K562 (cell line): ENCODE results near the gene MKNK2. TPM values are rescaled to one million over a fixed set of nuclear protein-coding genes. Genes with fewer than 3 reads are reported as not detected.

ENCODE experiments used
- ATAC-seq: fragments of 200-7000 bp; cut with Tn5 transposase; 3 replicates; pipeline ENCODE4 v1.9.1; 2020; ENCODE audit warnings: moderate library complexity
- BruUV-seq: library from RNA; stranded (reverse); fragments of 400-500 nt; replicated peaks from 2 replicates; lab custom pipeline; 2021; lab: Mats Ljungman, UMichigan
- CTCF ChIA-PET: fragments of 300-600 bp; formaldehyde crosslinking; extraction: SDS; loops from one replicate; lab custom pipeline; 2021; ENCODE audit warnings: low intra/inter-chr PET ratio; lab: Yijun Ruan, JAX
- POLR2A ChIA-PET: fragments of 300-600, 350-650 bp; sonication (Branson Sonifier 250); formaldehyde crosslinking; extraction: SDS; loops from one replicate; lab custom pipeline; 2021; ENCODE audit warnings: antibody characterized with exemption, inconsistent platforms; lab: Yijun Ruan, JAX
- DNase-seq, 4 experiments: peaks; one replicate each; pipeline versions ENCODE4 v3.0.0 to v3.0.0-alpha.2; 2011 to 2018; ENCODE audit warnings: low spot score in 3 of 4, mixed read lengths in 3 of 4; ENCODE audit errors: extremely low read depth in 1 of 4
- FAIRE-seq: peaks from 2 replicates; lab custom pipeline; 2011; peaks lifted over from hg19 to GRCh38; lab: Jason Lieb, UNC
- H2AFZ ChIP-seq: 2 replicates; pipeline ENCODE4 v1.6.0; 2011; ENCODE audit warnings: low read depth, low read length, control low read depth, inconsistent platforms
- H3K27ac ChIP-seq: fragments of 200-600 bp; 3 replicates; pipeline ENCODE4 v1.8.0; 2011; ENCODE audit warnings: low read depth, mild to moderate bottlenecking, control low read depth, inconsistent platforms, low read length, moderate library complexity, mixed read lengths; ENCODE audit errors: extremely low read depth
- H3K27me3 ChIP-seq, 2 experiments: fragments of 300-600 bp in 1 of 2; 2 replicates in 1 of 2; 3 replicates in 1 of 2; pipeline versions ENCODE4 v1.6.0 to v1.8.0; 2011; ENCODE audit warnings: inconsistent platforms in 2 of 2, low read length in 2 of 2, mild to moderate bottlenecking in 1 of 2, mixed read lengths in 1 of 2, moderate library complexity in 1 of 2; ENCODE audit not compliant: control insufficient read depth in 2 of 2, insufficient read depth in 2 of 2
- H3K36me3 ChIP-seq: fragments of 300-600 bp; 3 replicates; pipeline ENCODE4 v1.8.0; 2011; ENCODE audit warnings: mild to moderate bottlenecking, low read length, inconsistent platforms; ENCODE audit not compliant: control insufficient read depth, insufficient read depth
- H3K4me1 ChIP-seq, 2 experiments: fragments of 200-600 bp in 1 of 2; replicated peaks in 1 of 2; 2 replicates in 1 of 2; 3 replicates in 1 of 2; pipeline versions ENCODE4 v1.5.1 to v1.8.0; 2011; ENCODE audit warnings: inconsistent platforms in 2 of 2, low read length in 2 of 2, mild to moderate bottlenecking in 1 of 2, mixed read lengths in 1 of 2, moderate library complexity in 1 of 2; ENCODE audit not compliant: control insufficient read depth in 2 of 2, insufficient read depth in 2 of 2
- H3K4me2 ChIP-seq: 2 replicates; pipeline ENCODE4 v1.6.1; 2011; ENCODE audit warnings: low read length, control low read depth, inconsistent platforms, mixed read lengths; ENCODE audit not compliant: insufficient read depth
- H3K4me3 ChIP-seq: fragments of 200-600 bp; sonication (generic), shearing (Covaris generic); 2 replicates; pipeline ENCODE4 v1.5.1; 2016; ENCODE audit warnings: control low read depth, inconsistent platforms
- H3K79me2 ChIP-seq: fragments of 200-600 bp; 3 replicates; pipeline ENCODE4 v1.8.0; 2011; ENCODE audit warnings: low read length, inconsistent platforms; ENCODE audit not compliant: control insufficient read depth, insufficient read depth
- H3K9ac ChIP-seq, 2 experiments: 2 replicates each; pipeline versions ENCODE4 v1.6.0 to v1.6.1; 2011; ENCODE audit warnings: low read depth in 2 of 2, low read length in 2 of 2, control low read depth in 1 of 2, inconsistent platforms in 1 of 2, mild to moderate bottlenecking in 1 of 2, mixed read lengths in 1 of 2; ENCODE audit not compliant: insufficient read depth in 1 of 2
- H3K9me1 ChIP-seq: one replicate; pipeline ENCODE4 v1.6.0; 2011; ENCODE audit warnings: inconsistent platforms, mild to moderate bottlenecking, low read length, moderate library complexity; ENCODE audit not compliant: control insufficient read depth, insufficient read depth
- H3K9me3 ChIP-seq: replicated peaks from 2 replicates; pipeline ENCODE4 v1.5.1; 2011; ENCODE audit warnings: low read depth, low read length, inconsistent platforms; ENCODE audit not compliant: control insufficient read depth, insufficient read depth
- H4K20me1 ChIP-seq: replicated peaks from 2 replicates; pipeline ENCODE4 v1.6.1; 2011; ENCODE audit warnings: low read length, inconsistent platforms, mixed read lengths; ENCODE audit not compliant: control insufficient read depth, insufficient read depth
- GATAD2A ChIP-seq: fragments of 450-650 bp; IDR thresholded peaks from 2 replicates; pipeline ENCODE4 v1.6.1; 2017
- KDM2B ChIP-seq: fragments of 250-450 bp; sonication (Bioruptor Pico); IDR thresholded peaks from 2 replicates; pipeline ENCODE4 v1.8.0; 2021; ENCODE audit warnings: mild to moderate bottlenecking, moderate library complexity
- ZNF121 ChIP-seq: sonication (generic); formaldehyde crosslinking; conservative IDR thresholded peaks from 2 replicates; pipeline ENCODE4 v1.8.0; 2022; ENCODE audit warnings: missing genetic modification reagents
- WGBS: fragments of 100-300 bp; shearing (Covaris generic); methylation state at CpG from one replicate; pipeline ENCODE4 v1.1.6; 2016; ENCODE audit warnings: low coverage, mixed read lengths; ENCODE audit not compliant: insufficient coverage; ENCODE audit errors: missing lambda C conversion rate; 5-methylcytosine and 5-hydroxymethylcytosine counted together
- in situ Hi-C: fragments of 300-500 bp; cut with MboI; formaldehyde crosslinking; loops from 4 replicates; pipeline ENCODE4 v1.15.0; 2018; ENCODE audit warnings: inconsistent platforms, mixed read lengths
- intact Hi-C: fragments of 100-400 bp; cut with micrococcal nuclease; formaldehyde crosslinking; loops from 2 replicates; pipeline ENCODE4 v1.14.2; 2022
- polyA plus RNA-seq, 8 experiments: library from polyadenylated mRNA; depleted of rRNA in 4 of 8; stranded (reverse) in 5 of 8; unstranded in 3 of 8; fragments of >200 nt; fragmentation: Nextera tagmentation in 2 of 8; fragmentation: Illumina TruSeq in 1 of 8; extraction: Ambion mirVana in 2 of 8; extraction: Trizol in 1 of 8; gene quantifications; 2 replicates each; pipeline versions ENCODE4 v1.2.1 to v1.2.3, GENCODE V29; 2011 to 2014; ENCODE audit warnings: inconsistent platforms in 1 of 8, missing spikeins in 1 of 8
- total RNA-seq, 7 experiments: library from RNA; depleted of rRNA in 6 of 7; stranded (reverse); fragments of >200 nt in 6 of 7; fragmentation: Illumina TruSeq in 2 of 7; extraction: Trizol in 2 of 7; gene quantifications; 2 replicates each; pipeline versions ENCODE4 v1.2.1 to v1.2.3, GENCODE V29; 2011 to 2021; ENCODE audit warnings: low replicate concordance in 1 of 7
- TF ChIP-seq, protein P1 (sequence below), 2 experiments: fragments of 200-800 bp in 1 of 2; sonication (Bioruptor generic) in 1 of 2; sonication (generic) in 1 of 2; formaldehyde crosslinking in 1 of 2; IDR thresholded peaks in 1 of 2; conservative IDR thresholded peaks in 1 of 2; 2 replicates each; pipeline versions ENCODE4 v1.5.0 to v1.6.1; 2016 to 2020; ENCODE audit warnings: missing compliant biosample characterization in 1 of 2, missing genetic modification characterization in 1 of 2, missing genetic modification reagents in 1 of 2
- TF ChIP-seq, protein P2 (sequence below): fragments of 450-650 bp; IDR thresholded peaks from 2 replicates; pipeline ENCODE4 v1.6.1; 2016; ENCODE audit warnings: borderline replicate concordance
- TF ChIP-seq, protein P3 (sequence below), 2 experiments: IDR thresholded peaks; 2 replicates each; pipeline ENCODE4 v1.6.1; 2011; ENCODE audit warnings: borderline replicate concordance in 1 of 2, control low read depth in 1 of 2, low read depth in 1 of 2, low read length in 1 of 2, mild to moderate bottlenecking in 1 of 2, mixed read lengths in 1 of 2, moderate library complexity in 1 of 2; ENCODE audit not compliant: insufficient read depth in 1 of 2, insufficient read length in 1 of 2, poor library complexity in 1 of 2, severe bottlenecking in 1 of 2; ENCODE audit errors: extremely low read depth in 1 of 2

MKNK2 gene
- total and polyA plus RNA-seq, 9 of the 15 experiments (the other 6 are each of a cell fraction or from before 2014, with no cell fraction given), result 5.1 to 191 (median 51.9) TPM

DNA sequence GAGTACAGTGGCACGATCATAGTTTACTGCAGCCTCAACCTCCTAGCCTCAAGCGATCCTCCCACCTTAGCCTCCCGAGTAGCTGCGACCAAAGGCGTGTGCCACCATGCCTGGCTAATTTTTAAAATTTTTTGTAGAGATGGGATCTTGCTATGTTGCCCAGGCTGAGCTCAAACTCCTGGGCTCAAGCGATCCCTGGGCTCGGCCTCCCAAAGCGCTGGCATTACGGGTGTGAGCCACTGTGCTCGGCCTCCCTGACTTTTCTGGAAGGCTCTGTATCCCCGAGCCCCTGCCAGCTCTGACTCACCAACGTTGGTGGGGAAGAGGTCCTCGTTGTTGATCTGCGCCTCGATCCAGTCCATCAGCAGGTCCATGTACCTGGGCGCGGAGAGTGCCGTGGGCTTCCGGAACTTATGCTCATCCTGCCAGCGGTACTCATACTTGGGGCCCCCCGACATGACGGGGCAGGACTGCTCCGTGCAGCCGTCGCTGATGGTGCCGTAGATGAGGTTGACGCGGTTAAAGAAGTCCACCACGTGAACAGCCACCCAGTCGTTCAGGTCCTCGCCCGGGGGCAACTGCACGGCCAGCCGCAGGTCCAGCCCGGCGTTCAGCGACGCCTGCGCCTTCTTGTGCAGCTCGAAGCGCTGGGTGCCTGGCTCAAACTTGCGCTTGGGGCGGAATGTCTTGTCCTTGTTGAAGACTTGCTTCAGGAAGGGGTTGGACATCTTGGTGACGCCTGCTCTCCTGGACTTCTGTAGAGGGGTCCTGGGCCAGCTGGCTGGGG, 27.0 kb upstream of the MKNK2 start:
- ATAC-seq (no peak), DNase-seq (no peak), FAIRE-seq (no peak)
- Histone ChIP-seq H3K9ac (no peak overlapping the region), H3K9me1 (no peaks in the 10 kb centered on the region), H3K79me2 (no peaks in the 10 kb centered on the region; the same call in 2 of the 3 replicates), H3K36me3 (peaks cover 45% of the 10 kb centered on the region; the same call in 2 of the 3 replicates), H3K4me2 (no peak overlapping the region), H3K9me3 (no peaks in the 10 kb centered on the region; the same call in 1 of the 2 replicates), H3K27me3 (no peaks in the 10 kb centered on the region), H3K4me1 (peaks cover 0 to 25% of the 10 kb centered on the region in 2 experiments; a peak in 2 of 5 replicates), H2AFZ (no peak overlapping the region), H3K4me3 (no peak overlapping the region), H3K27ac (no peak overlapping the region), H4K20me1 (no peaks in the 10 kb centered on the region)
- no TSS peak for BruUV-seq
- intact Hi-C loops (no loop called here), in situ Hi-C loops (no loop called here)
- no peak for TF ChIP-seq KDM2B
- peak; percentile 80 for TF ChIP-seq ZNF121 (CRISPR knock-in tag)
- WGBS, result 92% methylated on average over 31 of the region's 44 CpGs
- ChIA-PET CTCF (no interaction called here), POLR2A (interaction anchor here (0.6 to 0.7 kb wide), 2 partner anchors 17 to 186 kb away, joined by 3 read pairs; no protein-coding TSS in a partner anchor)

DNA sequence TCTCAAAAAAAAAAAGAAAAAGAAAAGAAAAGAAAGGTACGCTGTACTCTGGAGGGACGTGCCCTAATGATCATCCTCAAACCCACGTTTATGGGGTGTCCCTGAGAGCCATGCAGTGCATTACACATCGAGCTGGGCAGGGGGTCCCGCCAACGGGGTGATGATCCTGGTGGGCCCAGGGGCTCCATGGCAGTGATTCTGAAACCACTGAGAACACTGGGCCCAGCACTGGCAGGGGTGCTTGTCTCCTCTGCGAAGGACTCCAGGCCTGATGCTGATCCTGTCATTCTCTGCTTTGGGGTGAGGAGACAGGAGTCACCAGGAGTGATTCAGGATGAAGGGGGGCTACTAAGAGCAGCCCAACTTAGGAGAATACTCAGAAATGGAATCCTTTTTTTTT, 26.4 kb upstream of the MKNK2 start:
- Histone ChIP-seq H3K9me3 (no peaks in the 10 kb centered on the region; the same call in 1 of the 2 replicates), H3K9ac (no peak overlapping the region), H3K27me3 (no peaks in the 10 kb centered on the region), H4K20me1 (no peaks in the 10 kb centered on the region), H3K4me2 (no peak overlapping the region), H3K79me2 (no peaks in the 10 kb centered on the region; the same call in 2 of the 3 replicates), H3K36me3 (peaks cover 50% of the 10 kb centered on the region; the same call in 2 of the 3 replicates), H3K4me1 (peaks cover 0 to 21% of the 10 kb centered on the region in 2 experiments; a peak in 2 of 5 replicates), H2AFZ (no peak overlapping the region), H3K9me1 (no peaks in the 10 kb centered on the region), H3K27ac (no peak overlapping the region), H3K4me3 (no peak overlapping the region)
- CTCF ChIA-PET, result no interaction called here
- in situ Hi-C loops (no loop called here), intact Hi-C loops (no loop called here)
- no peak for DNase-seq
- POLR2A ChIA-PET, result interaction anchor here (0.7 kb wide), 1 partner anchor 18 kb away, joined by 3 read pairs; no protein-coding TSS in a partner anchor
- ATAC-seq, result no peak
- FAIRE-seq, result no peak
- TF ChIP-seq, protein P1, sequence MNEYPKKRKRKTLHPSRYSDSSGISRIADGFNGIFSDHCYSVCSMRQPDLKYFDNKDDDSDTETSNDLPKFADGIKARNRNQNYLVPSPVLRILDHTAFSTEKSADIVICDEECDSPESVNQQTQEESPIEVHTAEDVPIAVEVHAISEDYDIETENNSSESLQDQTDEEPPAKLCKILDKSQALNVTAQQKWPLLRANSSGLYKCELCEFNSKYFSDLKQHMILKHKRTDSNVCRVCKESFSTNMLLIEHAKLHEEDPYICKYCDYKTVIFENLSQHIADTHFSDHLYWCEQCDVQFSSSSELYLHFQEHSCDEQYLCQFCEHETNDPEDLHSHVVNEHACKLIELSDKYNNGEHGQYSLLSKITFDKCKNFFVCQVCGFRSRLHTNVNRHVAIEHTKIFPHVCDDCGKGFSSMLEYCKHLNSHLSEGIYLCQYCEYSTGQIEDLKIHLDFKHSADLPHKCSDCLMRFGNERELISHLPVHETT (CRISPR knock-in tag; conservative IDR thresholded peaks at IDR 0.05 in 1 of 2, IDR thresholded peaks at IDR 0.05 in 1 of 2), result no peak
- TF ChIP-seq, protein P2, sequence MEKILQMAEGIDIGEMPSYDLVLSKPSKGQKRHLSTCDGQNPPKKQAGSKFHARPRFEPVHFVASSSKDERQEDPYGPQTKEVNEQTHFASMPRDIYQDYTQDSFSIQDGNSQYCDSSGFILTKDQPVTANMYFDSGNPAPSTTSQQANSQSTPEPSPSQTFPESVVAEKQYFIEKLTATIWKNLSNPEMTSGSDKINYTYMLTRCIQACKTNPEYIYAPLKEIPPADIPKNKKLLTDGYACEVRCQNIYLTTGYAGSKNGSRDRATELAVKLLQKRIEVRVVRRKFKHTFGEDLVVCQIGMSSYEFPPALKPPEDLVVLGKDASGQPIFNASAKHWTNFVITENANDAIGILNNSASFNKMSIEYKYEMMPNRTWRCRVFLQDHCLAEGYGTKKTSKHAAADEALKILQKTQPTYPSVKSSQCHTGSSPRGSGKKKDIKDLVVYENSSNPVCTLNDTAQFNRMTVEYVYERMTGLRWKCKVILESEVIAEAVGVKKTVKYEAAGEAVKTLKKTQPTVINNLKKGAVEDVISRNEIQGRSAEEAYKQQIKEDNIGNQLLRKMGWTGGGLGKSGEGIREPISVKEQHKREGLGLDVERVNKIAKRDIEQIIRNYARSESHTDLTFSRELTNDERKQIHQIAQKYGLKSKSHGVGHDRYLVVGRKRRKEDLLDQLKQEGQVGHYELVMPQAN, result no peak
- TF ChIP-seq, protein P3, sequence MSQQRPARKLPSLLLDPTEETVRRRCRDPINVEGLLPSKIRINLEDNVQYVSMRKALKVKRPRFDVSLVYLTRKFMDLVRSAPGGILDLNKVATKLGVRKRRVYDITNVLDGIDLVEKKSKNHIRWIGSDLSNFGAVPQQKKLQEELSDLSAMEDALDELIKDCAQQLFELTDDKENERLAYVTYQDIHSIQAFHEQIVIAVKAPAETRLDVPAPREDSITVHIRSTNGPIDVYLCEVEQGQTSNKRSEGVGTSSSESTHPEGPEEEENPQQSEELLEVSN (IDR thresholded peaks at IDR 0.05; ENCODE audit: borderline replicate concordance in 1 of 2, extremely low read depth in 1 of 2, insufficient read depth in 1 of 2, insufficient read length in 1 of 2, low read depth in 1 of 2, low read length in 1 of 2, poor library complexity in 1 of 2, severe bottlenecking in 1 of 2), result no peak
- TF ChIP-seq GATAD2A, result no peak
- 95% methylated on average over 6 of the region's 7 CpGs for WGBS
- no TSS peak for BruUV-seq
